ENCODE data around the gene SPEG.

SPEG gene

DNA sequence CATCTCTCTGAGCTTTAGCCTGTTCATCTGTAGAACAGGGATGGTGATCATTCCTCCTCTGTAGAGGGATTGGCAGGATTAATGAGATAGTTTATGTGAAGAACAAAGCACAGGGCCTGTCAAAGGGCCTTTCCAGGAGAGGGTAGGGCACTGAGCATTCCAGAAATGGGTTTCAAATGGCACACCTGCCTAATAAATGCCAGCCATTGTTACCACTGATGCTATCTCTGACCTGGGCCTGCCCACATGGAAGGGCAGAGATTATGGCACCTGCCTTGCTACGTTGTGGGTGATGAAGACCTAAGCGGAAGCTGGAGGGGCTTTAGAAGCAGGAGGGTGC lies 33.1 kb downstream of the SPEG start:
- no peaks in the 10 kb centered on the region for H3K9me3 ChIP-seq (ENCODE audit: control insufficient read depth in 5 of 5, low read length in 5 of 5)
- no peaks in the 10 kb centered on the region for H3K36me3 ChIP-seq (ENCODE audit: control insufficient read depth in 5 of 5, insufficient read depth in 5 of 5, low read length in 5 of 5)
- H3K9ac ChIP-seq (ENCODE audit: low read length in 5 of 5), result no peak overlapping the region
- no peak overlapping the region for H3K27ac ChIP-seq (ENCODE audit: low read depth, low read length)
- H3K4me1 ChIP-seq (ENCODE audit: control insufficient read depth in 5 of 5, insufficient read depth in 5 of 5, low read length in 5 of 5), result no peaks in the 10 kb centered on the region
- no peak overlapping the region for H3K4me3 ChIP-seq (ENCODE audit: low read depth in 1 of 5, low read length in 5 of 5)
- peaks cover 1 to 16% (median 12%) of the 10 kb centered on the region in 5 donors for H3K27me3 ChIP-seq (ENCODE audit: control insufficient read depth in 5 of 5, insufficient read depth in 4 of 5, low read length in 5 of 5)

- Histone ChIP-seq H3K27ac (ENCODE audit: low read depth, low read length) (no peak overlapping the region), H3K9me3 (ENCODE audit: control insufficient read depth in 5 of 5, low read length in 5 of 5) (no peaks in the 10 kb centered on the region), H3K27me3 (ENCODE audit: control insufficient read depth in 5 of 5, insufficient read depth in 4 of 5, low read length in 5 of 5) (peaks cover 4 to 22% (median 17%) of the 10 kb centered on the region in 5 donors), H3K9ac (ENCODE audit: low read length in 5 of 5) (no peak overlapping the region), H3K4me3 (ENCODE audit: low read depth in 1 of 5, low read length in 5 of 5) (no peak overlapping the region), H3K36me3 (ENCODE audit: control insufficient read depth in 5 of 5, insufficient read depth in 5 of 5, low read length in 5 of 5) (no peaks in the 10 kb centered on the region), H3K4me1 (ENCODE audit: control insufficient read depth in 5 of 5, insufficient read depth in 5 of 5, low read length in 5 of 5) (no peaks in the 10 kb centered on the region)
Measured at GRCh38 chr2:219468410-219469185, 34.0 kb downstream of the SPEG start.

DNA sequence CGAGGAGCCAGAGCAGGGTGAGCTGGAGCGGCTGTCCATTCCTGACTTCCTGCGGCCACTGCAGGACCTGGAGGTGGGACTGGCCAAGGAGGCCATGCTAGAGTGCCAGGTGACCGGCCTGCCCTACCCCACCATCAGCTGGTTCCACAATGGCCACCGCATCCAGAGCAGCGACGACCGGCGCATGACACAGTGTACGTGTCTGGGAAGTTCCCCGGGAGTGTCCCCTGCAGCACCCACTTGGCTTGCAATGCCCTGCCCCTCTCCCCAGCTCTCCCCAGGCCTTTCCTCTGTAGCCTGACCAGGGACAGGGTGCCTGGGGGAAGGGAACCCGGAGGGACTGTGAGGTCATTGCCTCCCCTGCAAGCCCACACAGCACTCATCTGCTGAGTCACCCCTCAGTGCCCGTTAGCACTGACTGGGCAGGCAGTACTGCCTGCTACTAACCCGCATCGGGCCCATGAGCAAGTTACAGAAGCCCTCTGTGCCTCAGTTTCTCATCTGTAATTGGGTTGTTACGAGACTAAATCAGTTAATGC lies 34.6 kb downstream of the SPEG start:
- Histone ChIP-seq H3K27ac (ENCODE audit: low read depth, low read length) (no peak overlapping the region), H3K4me3 (ENCODE audit: low read depth in 1 of 5, low read length in 5 of 5) (no peak overlapping the region), H3K4me1 (ENCODE audit: control insufficient read depth in 5 of 5, insufficient read depth in 5 of 5, low read length in 5 of 5) (no peaks in the 10 kb centered on the region), H3K9me3 (ENCODE audit: control insufficient read depth in 5 of 5, low read length in 5 of 5) (no peaks in the 10 kb centered on the region), H3K9ac (ENCODE audit: low read length in 5 of 5) (no peak overlapping the region), H3K27me3 (ENCODE audit: control insufficient read depth in 5 of 5, insufficient read depth in 4 of 5, low read length in 5 of 5) (peaks cover 4 to 22% (median 17%) of the 10 kb centered on the region in 5 donors), H3K36me3 (ENCODE audit: control insufficient read depth in 5 of 5, insufficient read depth in 5 of 5, low read length in 5 of 5) (no peaks in the 10 kb centered on the region)

DNA sequence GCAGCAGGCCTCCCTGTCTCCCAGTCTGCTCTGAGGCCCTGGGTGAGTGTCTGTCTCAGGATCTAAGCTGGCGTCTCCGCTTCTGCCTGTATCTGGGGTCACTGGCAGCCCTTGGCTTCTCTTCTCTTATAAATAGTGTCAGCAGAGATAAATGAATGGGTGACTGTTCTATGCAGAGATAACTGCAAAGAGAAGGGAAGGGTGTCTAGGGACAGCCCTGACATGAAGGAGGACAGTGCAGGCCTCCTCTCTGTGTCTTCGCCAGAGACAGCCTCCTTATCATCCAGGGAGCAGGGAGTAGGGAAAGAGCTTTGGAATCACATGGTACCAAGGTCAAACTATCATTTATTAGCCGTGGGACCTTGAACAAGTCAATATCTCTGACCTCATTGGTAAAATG lies 35.8 kb downstream of the SPEG start:
- Histone ChIP-seq H3K36me3 (ENCODE audit: control insufficient read depth in 5 of 5, insufficient read depth in 5 of 5, low read length in 5 of 5) (no peaks in the 10 kb centered on the region), H3K4me1 (ENCODE audit: control insufficient read depth in 5 of 5, insufficient read depth in 5 of 5, low read length in 5 of 5) (no peaks in the 10 kb centered on the region), H3K9ac (ENCODE audit: low read length in 5 of 5) (no peak overlapping the region), H3K9me3 (ENCODE audit: control insufficient read depth in 5 of 5, low read length in 5 of 5) (no peaks in the 10 kb centered on the region), H3K27ac (ENCODE audit: low read depth, low read length) (no peak overlapping the region), H3K27me3 (ENCODE audit: control insufficient read depth in 5 of 5, insufficient read depth in 4 of 5, low read length in 5 of 5) (peaks cover 4 to 22% (median 17%) of the 10 kb centered on the region in 5 donors), H3K4me3 (ENCODE audit: low read depth in 1 of 5, low read length in 5 of 5) (no peak overlapping the region)

DNA sequence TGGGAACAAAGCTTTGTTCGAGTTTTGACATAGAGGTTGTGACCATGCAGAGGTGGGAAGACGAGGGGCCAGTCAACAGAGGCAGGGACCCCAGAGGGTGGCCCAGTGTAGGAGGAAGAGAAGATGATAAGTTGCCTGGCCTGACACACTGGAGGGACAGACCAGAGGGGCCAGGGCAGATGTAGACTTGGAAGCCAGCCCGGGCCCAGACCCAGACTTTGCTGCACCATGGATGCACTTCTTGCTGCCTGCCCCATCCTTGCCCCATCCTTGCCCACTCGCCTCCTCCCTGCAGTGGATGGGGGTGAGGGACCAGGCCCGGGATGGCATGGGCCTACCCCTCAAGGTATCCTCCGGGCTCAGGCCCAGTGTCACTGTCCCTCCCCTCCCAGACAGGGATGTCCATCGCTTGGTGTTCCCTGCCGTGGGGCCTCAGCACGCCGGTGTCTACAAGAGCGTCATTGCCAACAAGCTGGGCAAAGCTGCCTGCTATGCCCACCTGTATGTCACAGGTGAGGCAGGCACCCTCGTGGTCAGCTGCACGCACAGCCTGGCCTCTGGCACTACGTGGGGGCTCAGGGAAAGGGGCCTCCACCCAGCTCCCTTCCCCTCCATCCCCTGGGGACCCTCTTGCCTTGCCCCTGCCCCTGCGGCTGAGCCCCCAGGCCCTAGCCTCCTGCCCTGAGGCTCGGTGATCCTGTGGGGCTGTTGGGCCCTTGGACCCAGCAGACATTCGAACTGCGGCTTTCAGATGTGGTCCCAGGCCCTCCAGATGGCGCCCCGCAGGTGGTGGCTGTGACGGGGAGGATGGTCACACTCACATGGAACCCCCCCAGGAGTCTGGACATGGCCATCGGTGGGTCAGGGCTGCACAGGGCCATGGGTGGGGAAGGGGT lies 37.1 kb downstream of the SPEG start:
- Histone ChIP-seq H3K4me1 (ENCODE audit: control insufficient read depth in 5 of 5, insufficient read depth in 5 of 5, low read length in 5 of 5) (no peaks in the 10 kb centered on the region), H3K36me3 (ENCODE audit: control insufficient read depth in 5 of 5, insufficient read depth in 5 of 5, low read length in 5 of 5) (no peaks in the 10 kb centered on the region), H3K27me3 (ENCODE audit: control insufficient read depth in 5 of 5, insufficient read depth in 4 of 5, low read length in 5 of 5) (peaks cover 4 to 22% (median 20%) of the 10 kb centered on the region in 5 donors), H3K27ac (ENCODE audit: low read depth, low read length) (no peak overlapping the region), H3K4me3 (ENCODE audit: low read depth in 1 of 5, low read length in 5 of 5) (no peak overlapping the region), H3K9ac (ENCODE audit: low read length in 5 of 5) (no peak overlapping the region), H3K9me3 (ENCODE audit: control insufficient read depth in 5 of 5, low read length in 5 of 5) (no peaks in the 10 kb centered on the region)

GRCh38 chr2:219472629-219473187 lies 38.1 kb downstream of the SPEG start:
- Histone ChIP-seq H3K27me3 (ENCODE audit: control insufficient read depth in 5 of 5, insufficient read depth in 4 of 5, low read length in 5 of 5) (peaks cover 4 to 29% (median 24%) of the 10 kb centered on the region in 5 donors), H3K9ac (ENCODE audit: low read length in 5 of 5) (no peak overlapping the region), H3K4me1 (ENCODE audit: control insufficient read depth in 5 of 5, insufficient read depth in 5 of 5, low read length in 5 of 5) (no peaks in the 10 kb centered on the region), H3K36me3 (ENCODE audit: control insufficient read depth in 5 of 5, insufficient read depth in 5 of 5, low read length in 5 of 5) (no peaks in the 10 kb centered on the region), H3K4me3 (ENCODE audit: low read depth in 1 of 5, low read length in 5 of 5) (no peak overlapping the region), H3K9me3 (ENCODE audit: control insufficient read depth in 5 of 5, low read length in 5 of 5) (no peaks in the 10 kb centered on the region), H3K27ac (ENCODE audit: low read depth, low read length) (no peak overlapping the region)

GRCh38 chr2:219473511-219473910 lies 38.9 kb downstream of the SPEG start:
- Histone ChIP-seq H3K27me3 (ENCODE audit: control insufficient read depth in 5 of 5, insufficient read depth in 4 of 5, low read length in 5 of 5) (peaks cover 4 to 31% (median 22%) of the 10 kb centered on the region in 5 donors), H3K4me3 (ENCODE audit: low read depth in 1 of 5, low read length in 5 of 5) (no peak overlapping the region), H3K27ac (ENCODE audit: low read depth, low read length) (no peak overlapping the region), H3K9ac (ENCODE audit: low read length in 5 of 5) (no peak overlapping the region), H3K36me3 (ENCODE audit: control insufficient read depth in 5 of 5, insufficient read depth in 5 of 5, low read length in 5 of 5) (no peaks in the 10 kb centered on the region), H3K4me1 (ENCODE audit: control insufficient read depth in 5 of 5, insufficient read depth in 5 of 5, low read length in 5 of 5) (no peaks in the 10 kb centered on the region), H3K9me3 (ENCODE audit: control insufficient read depth in 5 of 5, low read length in 5 of 5) (no peaks in the 10 kb centered on the region)

DNA sequence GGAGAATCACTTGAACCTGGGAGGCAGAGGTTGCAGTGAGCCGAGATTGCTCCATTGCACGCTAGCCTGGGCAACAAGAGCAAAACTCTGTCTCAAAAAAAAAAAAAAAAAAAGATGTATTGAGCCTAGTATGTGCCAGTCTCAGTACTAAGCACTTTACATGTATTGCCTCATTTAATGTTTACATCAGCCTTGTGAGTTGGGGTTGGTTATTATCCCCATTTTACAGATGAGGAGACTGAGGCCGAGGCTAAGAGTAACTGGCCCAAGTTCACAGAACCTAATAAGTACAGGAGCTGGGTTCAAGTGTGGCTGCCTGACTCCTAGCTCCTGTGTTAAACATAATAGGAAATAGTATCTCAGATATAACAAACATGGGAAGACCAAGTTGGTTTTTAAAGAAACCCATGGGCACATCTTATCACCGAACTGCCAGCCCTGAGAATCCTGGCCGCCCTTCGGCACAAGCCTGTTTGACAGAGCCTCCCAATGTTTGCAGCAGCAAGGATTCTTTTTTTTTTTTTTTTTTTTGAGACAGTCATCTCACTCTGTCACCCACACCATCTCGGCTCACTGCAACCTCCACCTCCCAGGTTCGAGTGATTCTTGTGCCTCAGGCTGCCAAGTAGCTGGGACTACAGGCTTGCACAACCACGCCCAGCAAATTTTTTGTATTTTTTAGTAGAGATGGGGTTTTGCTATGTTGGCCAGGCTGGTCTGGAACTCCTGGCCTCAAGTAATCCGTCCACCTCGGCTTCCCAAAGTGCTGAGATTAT lies 39.8 kb downstream of the SPEG start:
- Histone ChIP-seq H3K27ac (ENCODE audit: low read depth, low read length) (no peak overlapping the region), H3K4me3 (ENCODE audit: low read depth in 1 of 5, low read length in 5 of 5) (no peak overlapping the region), H3K27me3 (ENCODE audit: control insufficient read depth in 5 of 5, insufficient read depth in 4 of 5, low read length in 5 of 5) (peaks cover 4 to 29% (median 21%) of the 10 kb centered on the region in 5 donors), H3K9ac (ENCODE audit: low read length in 5 of 5) (no peak overlapping the region), H3K9me3 (ENCODE audit: control insufficient read depth in 5 of 5, low read length in 5 of 5) (no peaks in the 10 kb centered on the region), H3K4me1 (ENCODE audit: control insufficient read depth in 5 of 5, insufficient read depth in 5 of 5, low read length in 5 of 5) (no peaks in the 10 kb centered on the region), H3K36me3 (ENCODE audit: control insufficient read depth in 5 of 5, insufficient read depth in 5 of 5, low read length in 5 of 5) (no peaks in the 10 kb centered on the region)

DNA sequence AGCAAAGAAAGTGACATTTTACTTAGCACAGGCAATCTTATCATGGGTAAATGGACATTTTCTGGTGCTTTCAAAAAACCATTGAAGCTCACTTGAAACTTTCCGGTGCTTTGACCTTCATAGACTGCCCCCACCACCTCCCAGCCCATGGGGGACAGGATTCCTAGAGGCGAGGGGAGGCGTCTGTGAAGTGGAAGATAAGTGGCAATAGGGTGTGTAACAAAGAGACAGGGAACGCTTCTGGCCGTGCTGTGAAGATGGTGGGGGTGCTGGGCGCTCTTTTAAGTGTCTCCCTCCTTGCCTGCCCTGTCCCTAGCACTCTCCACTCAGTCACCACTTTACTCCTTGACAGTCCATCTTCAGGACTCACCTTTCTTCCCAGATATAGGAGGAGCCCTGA lies 40.6 kb downstream of the SPEG start:
- peaks cover 4 to 30% (median 21%) of the 10 kb centered on the region in 5 donors for H3K27me3 ChIP-seq (ENCODE audit: control insufficient read depth in 5 of 5, insufficient read depth in 4 of 5, low read length in 5 of 5)
- H3K4me1 ChIP-seq (ENCODE audit: control insufficient read depth in 5 of 5, insufficient read depth in 5 of 5, low read length in 5 of 5), result no peaks in the 10 kb centered on the region
- no peak overlapping the region for H3K27ac ChIP-seq (ENCODE audit: low read depth, low read length)
- no peak overlapping the region for H3K4me3 ChIP-seq (ENCODE audit: low read depth in 1 of 5, low read length in 5 of 5)
- no peak overlapping the region for H3K9ac ChIP-seq (ENCODE audit: low read length in 5 of 5)
- H3K9me3 ChIP-seq (ENCODE audit: control insufficient read depth in 5 of 5, low read length in 5 of 5), result no peaks in the 10 kb centered on the region
- no peaks in the 10 kb centered on the region for H3K36me3 ChIP-seq (ENCODE audit: control insufficient read depth in 5 of 5, insufficient read depth in 5 of 5, low read length in 5 of 5)

All from subcutaneous abdominal adipose tissue (tissue), 5 donors.